Measurements from ENCODE around the gene NDUFS8.

Gene NDUFS8

DNA sequence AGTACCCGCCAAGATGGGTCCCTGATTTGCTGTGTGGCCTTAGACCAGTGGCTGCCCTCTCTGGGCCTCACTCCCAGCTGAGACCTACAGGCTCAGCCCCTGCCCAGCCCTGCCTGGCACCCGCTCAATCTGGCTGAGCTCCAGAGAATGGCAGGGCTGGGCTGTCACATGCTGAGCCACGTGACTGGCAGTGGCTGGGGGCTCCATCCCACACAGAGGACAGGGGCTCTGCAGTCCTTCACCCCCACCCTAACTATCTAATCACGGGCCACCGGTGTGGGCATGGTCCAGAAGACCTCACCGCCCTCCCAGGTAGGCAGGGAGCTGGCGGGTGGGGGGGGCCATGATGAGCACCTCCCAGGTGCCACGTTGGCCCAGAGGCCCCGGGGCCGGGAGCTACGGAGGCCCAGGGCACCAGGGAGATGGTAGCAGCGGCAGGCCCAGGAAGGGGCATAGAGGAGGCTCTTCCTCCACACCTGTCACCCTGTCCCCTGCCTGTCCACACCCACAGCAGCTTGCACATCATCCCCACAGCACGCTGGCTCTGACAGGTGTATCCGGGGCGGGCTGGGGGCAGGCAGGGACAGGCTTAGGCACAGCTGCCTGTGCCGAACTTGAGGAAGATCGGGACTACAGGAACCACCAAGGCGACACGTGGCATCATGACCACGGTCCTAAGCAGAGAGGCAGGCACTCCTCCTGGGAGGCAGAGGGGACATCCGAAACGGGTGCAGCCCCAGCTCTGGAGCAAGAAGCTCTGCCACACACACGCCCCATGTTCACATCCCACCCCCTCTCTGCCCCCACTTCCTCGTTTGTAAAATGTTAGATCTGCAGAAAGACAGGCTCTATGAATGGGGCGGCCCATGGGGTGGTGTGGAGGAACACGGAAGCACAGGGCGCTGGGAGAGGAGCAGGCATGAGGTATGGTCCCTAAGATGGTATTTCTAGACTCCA is 21.8 kb upstream of the NDUFS8 start:
- Histone ChIP-seq H3K79me2 (ENCODE audit: insufficient read depth, low read depth) (no peaks in the 10 kb centered on the region), H3K27me3 (ENCODE audit: insufficient read depth, low read depth) (no peaks in the 10 kb centered on the region), H3K4me2 (peak overlapping the region; percentile 97), H3K27ac (peak overlapping the region; percentile 92), H3K4me3 (IDR thresholded peaks at IDR 0.05; ENCODE audit: insufficient read depth, low read depth, low read length) (no peak overlapping the region), H2AFZ (ENCODE audit: low read depth) (peak overlapping the region; percentile 73), H3K36me3 (ENCODE audit: insufficient read depth) (no peaks in the 10 kb centered on the region), H3K4me1 (ENCODE audit: low read depth, poor library complexity, severe bottlenecking) (peaks cover 84% of the 10 kb centered on the region), H4K20me1 (ENCODE audit: insufficient read depth) (no peaks in the 10 kb centered on the region), H3K9ac (peak overlapping the region; percentile 84)
- TF ChIP-seq, protein P1, sequence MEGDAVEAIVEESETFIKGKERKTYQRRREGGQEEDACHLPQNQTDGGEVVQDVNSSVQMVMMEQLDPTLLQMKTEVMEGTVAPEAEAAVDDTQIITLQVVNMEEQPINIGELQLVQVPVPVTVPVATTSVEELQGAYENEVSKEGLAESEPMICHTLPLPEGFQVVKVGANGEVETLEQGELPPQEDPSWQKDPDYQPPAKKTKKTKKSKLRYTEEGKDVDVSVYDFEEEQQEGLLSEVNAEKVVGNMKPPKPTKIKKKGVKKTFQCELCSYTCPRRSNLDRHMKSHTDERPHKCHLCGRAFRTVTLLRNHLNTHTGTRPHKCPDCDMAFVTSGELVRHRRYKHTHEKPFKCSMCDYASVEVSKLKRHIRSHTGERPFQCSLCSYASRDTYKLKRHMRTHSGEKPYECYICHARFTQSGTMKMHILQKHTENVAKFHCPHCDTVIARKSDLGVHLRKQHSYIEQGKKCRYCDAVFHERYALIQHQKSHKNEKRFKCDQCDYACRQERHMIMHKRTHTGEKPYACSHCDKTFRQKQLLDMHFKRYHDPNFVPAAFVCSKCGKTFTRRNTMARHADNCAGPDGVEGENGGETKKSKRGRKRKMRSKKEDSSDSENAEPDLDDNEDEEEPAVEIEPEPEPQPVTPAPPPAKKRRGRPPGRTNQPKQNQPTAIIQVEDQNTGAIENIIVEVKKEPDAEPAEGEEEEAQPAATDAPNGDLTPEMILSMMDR (conservative IDR thresholded peaks at IDR 0.05; ENCODE audit: low read depth, low read length), result no peak

DNA sequence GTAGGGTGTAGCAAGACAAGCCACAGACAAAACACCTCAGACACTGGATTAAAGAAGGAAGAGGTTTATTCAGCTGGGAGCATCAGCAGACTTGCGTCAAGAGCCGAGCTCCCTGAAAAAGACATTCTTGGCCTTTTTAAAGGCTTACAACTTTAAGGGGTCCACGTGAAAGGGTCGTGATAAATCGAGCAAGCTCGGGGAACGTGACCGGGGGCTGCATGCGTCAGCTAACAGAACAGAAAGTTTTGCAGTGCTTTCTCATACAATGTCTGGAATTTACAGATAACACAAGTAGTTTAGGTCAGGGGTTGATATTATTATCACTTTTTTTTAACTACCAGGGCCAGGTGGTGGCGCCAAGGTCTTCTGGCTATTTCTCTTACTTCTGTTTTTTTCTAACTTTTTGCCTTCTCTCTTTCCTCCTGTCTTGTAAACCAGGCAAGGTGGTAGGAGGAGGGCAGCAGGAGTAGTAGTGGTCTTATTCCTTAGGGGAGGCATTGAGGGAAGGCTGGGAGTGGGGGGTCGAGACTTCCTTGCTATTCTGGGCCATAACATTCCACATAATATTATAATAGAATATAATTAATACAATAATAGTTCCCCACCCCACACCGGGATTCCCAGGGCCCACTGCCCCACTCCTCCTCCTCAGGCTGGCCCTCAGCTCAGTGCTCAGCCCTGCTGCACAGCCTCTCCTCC is 20.9 kb upstream of the NDUFS8 start:
- TF ChIP-seq, protein P1 (conservative IDR thresholded peaks at IDR 0.05; ENCODE audit: low read depth, low read length), result peak; percentile 45
- Histone ChIP-seq H3K4me2 (peak overlapping the region; percentile 97), H4K20me1 (ENCODE audit: insufficient read depth) (no peaks in the 10 kb centered on the region), H3K27me3 (ENCODE audit: insufficient read depth, low read depth) (no peaks in the 10 kb centered on the region), H3K4me1 (ENCODE audit: low read depth, poor library complexity, severe bottlenecking) (peaks cover 84% of the 10 kb centered on the region), H3K79me2 (ENCODE audit: insufficient read depth, low read depth) (no peaks in the 10 kb centered on the region), H3K9ac (peak overlapping the region; percentile 84), H2AFZ (ENCODE audit: low read depth) (peak overlapping the region; percentile 73), H3K27ac (peak overlapping the region; percentile 92), H3K36me3 (ENCODE audit: insufficient read depth) (no peaks in the 10 kb centered on the region), H3K4me3 (IDR thresholded peaks at IDR 0.05; ENCODE audit: insufficient read depth, low read depth, low read length) (no peak overlapping the region)

DNA sequence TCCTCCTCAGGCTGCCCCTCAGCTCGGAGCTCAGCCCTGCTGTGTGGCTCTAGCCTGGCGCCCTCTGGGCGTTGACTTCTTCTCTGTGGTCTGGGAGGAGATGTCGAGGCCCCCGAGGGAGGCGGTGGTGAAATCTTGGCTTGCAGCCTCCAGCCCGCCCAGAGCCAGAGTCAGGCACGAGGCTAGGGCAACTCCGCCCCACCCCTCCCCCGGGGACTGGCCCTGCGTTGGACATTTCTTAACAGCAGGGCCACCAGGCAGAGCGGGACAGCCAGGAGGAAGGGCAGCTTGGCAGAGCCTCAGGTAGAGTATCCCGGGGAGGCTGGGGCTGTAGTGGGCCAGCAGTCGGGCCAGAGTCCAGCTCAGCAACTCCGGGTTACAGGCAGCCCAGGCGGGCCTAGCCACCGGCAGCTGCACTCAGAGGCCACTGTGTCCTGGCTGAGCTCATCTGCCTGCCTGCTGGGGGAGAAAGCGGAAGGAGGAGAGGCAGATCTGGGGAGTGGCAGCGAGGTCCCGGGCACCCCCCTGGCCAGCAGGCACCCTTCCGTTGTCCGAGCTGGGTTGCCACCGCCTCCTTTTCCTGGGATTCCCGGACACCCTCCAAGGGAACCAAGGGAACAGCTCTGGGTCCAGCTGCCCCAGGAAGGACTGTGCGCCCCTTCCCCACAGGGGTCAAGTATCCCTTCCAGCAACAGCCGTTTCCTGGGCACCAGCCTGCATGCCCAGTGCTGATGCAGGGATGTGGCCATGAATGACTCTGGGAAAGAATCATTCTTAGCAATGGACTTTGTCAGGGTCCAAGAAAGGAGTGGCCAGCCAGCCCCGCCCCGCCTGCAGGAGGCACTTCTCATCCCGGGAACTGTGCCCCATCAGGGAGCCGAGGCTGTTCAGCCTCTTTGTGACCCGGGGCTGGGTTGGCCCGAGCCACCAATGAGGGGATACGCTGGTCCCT is 20.1 kb upstream of the NDUFS8 start, which contains the start of gene ALDH3B1:
Gene ALDH3B1, plus strand, starts transcription at position 238 of the 952 bp plus-strand sequence. CDS start 4,971 bp downstream, outside the sequence.
- H3K27ac ChIP-seq, result peak within 1 kb of the TSS; percentile 92

More for the DNA sequence above, 20.1 kb upstream of the NDUFS8 start, which contains the start of gene ALDH3B1:
- Histone ChIP-seq H3K4me2 (peak within 1 kb of the TSS; percentile 97), H3K9ac (peak within 1 kb of the TSS; percentile 84), H4K20me1 (ENCODE audit: insufficient read depth) (no peaks in the 10 kb centered on the region), H3K4me3 (IDR thresholded peaks at IDR 0.05; ENCODE audit: insufficient read depth, low read depth, low read length) (no peak within 1 kb of the TSS), H3K27me3 (ENCODE audit: insufficient read depth, low read depth) (no peaks in the 10 kb centered on the region), H2AFZ (ENCODE audit: low read depth) (peak within 1 kb of the TSS; percentile 73), H3K79me2 (ENCODE audit: insufficient read depth, low read depth) (no peaks in the 10 kb centered on the region), H3K4me1 (ENCODE audit: low read depth, poor library complexity, severe bottlenecking) (peaks cover 78% of the 10 kb centered on the region), H3K36me3 (ENCODE audit: insufficient read depth) (no peaks in the 10 kb centered on the region)
- TF ChIP-seq, protein P1 (conservative IDR thresholded peaks at IDR 0.05; ENCODE audit: low read depth, low read length), result no peak; the same call in 1 of the 2 replicates

All from KMS-11 (cell line).